Vagina (tissue), 2 donors: ENCODE measurements around the gene MPRIP.
"Not testable (repeated sequence)": the region's sequence is repeated elsewhere in the genome, so short reads cannot be mapped to it uniquely, and the experiment has no call there.

Experiments used
- POLR2A ChIP-seq, 2 donors: fragments of 450-650 bp; IDR thresholded peaks; one replicate each; pipeline ENCODE4 v1.6.1; 2017; ENCODE audit warnings: antibody characterized with exemption in 2 of 2, mild to moderate bottlenecking in 2 of 2, moderate library complexity in 2 of 2
- POLR2AphosphoS5 ChIP-seq, 2 donors: sonication (generic); formaldehyde crosslinking; IDR thresholded peaks; one replicate each; pipeline ENCODE4 v1.9.0; 2017; ENCODE audit warnings: antibody characterized with exemption in 2 of 2, mild to moderate bottlenecking in 2 of 2, low read depth in 1 of 2; ENCODE audit not compliant: insufficient read depth in 1 of 2
- TF ChIP-seq, protein P1 (sequence below), 3 experiments: fragments of 450-650 bp in 2 of 3; fragments of 200-600 bp in 1 of 3; sonication (generic) in 1 of 3; IDR thresholded peaks; one replicate each; pipeline ENCODE4 v1.5.1; 2017 to 2019; ENCODE audit warnings: antibody characterized with exemption in 3 of 3, mild to moderate bottlenecking in 2 of 3, moderate library complexity in 2 of 3

DNA sequence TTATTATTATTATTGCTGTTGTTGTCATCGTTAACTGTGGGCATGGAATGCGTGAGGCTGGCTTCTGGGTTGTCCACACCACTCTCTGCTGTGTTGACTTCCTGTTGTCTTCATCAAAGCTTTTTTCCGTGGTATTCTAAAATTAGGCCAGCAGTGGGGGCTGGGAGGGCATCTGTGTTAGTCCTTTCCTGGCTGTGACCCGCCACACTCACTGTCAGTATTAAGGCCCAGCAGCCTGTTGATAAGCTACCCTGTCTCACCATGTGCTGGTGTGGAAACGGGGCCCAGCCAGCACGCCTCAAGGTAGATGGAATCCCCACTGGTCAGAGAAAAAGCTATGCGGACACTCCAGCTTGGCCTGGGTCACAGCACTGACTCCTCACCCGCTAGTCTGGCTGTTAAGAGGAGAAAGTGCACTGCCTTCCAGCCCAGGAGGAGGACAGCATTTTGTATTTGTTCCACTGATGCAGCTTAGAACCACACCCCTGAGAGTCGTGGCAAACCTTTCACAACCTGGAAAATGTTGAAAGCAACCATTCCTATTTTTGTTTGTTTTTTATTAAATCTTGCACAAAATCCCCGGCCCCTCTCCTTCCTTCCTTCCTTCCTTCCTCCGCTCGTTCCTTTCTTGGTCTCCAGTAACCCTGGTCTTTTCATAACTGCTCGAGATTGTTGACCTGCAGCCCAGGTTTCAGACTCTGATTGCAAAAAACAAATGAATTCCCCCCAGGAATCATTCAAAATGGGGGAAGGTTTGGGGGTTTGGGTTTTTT is 142.9 kb downstream of the MPRIP start:
- TF ChIP-seq, protein P1, sequence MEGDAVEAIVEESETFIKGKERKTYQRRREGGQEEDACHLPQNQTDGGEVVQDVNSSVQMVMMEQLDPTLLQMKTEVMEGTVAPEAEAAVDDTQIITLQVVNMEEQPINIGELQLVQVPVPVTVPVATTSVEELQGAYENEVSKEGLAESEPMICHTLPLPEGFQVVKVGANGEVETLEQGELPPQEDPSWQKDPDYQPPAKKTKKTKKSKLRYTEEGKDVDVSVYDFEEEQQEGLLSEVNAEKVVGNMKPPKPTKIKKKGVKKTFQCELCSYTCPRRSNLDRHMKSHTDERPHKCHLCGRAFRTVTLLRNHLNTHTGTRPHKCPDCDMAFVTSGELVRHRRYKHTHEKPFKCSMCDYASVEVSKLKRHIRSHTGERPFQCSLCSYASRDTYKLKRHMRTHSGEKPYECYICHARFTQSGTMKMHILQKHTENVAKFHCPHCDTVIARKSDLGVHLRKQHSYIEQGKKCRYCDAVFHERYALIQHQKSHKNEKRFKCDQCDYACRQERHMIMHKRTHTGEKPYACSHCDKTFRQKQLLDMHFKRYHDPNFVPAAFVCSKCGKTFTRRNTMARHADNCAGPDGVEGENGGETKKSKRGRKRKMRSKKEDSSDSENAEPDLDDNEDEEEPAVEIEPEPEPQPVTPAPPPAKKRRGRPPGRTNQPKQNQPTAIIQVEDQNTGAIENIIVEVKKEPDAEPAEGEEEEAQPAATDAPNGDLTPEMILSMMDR (IDR thresholded peaks at IDR 0.05) = not testable (repeated sequence)
- TF ChIP-seq POLR2AphosphoS5 (IDR thresholded peaks at IDR 0.05; ENCODE audit: insufficient read depth in 1 of 2, low read depth in 1 of 2); POLR2A (IDR thresholded peaks at IDR 0.05): not testable (repeated sequence)
